Measurements from ENCODE around the gene NFAT5.
"Not testable (repeated sequence)": the region's sequence is repeated elsewhere in the genome, so short reads cannot be mapped to it uniquely, and the experiment has no call there.

NFAT5 gene

DNA sequence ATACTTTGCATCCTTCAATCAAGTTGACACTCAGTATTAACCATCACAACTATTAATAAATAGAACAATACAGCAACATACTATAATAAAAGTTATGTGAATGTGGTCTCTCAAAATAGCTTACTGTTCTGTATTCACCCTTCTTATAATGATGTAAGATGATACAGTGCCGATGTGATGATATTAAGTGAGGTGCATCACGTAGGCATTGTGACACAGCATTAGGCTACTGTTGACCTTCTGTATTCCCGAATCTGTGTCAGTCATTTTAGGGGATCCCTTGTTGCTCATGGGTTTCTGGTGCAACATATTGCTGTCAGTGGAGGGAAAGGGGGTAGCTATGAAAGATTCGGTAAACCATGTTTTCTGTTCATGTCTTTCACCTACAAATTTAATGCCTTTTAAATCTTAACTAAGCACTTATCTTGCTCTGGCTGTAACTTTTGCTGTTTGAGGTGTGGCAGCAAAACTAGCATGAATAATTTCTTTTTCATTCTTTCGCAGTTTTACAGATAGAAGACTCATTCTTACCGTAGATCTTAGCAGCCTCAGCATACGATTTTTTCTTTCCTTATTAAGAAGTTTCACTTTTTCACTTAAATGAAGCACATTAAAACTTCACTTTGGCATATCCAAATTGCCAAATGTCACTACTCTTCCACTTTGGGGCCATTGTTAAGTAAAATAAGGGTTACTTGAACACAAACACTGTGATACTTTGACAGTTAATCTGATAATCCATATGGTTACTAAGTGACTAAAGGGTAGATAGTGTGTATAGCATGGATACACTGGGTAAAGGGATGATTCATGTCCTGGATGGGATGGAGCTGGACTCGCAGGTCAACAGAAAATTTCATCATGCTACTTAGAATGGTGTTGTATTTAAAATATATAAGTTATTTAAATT, 29.6 kb downstream of the NFAT5 start:
- DNase-seq, result no peak

- DNase-seq, result no peak
Measured at GRCh38 chr16:69596801-69597200, 31.0 kb downstream of the NFAT5 start.

- DNase-seq, result no peak
Measured at GRCh38 chr16:69598045-69598444, 32.3 kb downstream of the NFAT5 start.

DNA sequence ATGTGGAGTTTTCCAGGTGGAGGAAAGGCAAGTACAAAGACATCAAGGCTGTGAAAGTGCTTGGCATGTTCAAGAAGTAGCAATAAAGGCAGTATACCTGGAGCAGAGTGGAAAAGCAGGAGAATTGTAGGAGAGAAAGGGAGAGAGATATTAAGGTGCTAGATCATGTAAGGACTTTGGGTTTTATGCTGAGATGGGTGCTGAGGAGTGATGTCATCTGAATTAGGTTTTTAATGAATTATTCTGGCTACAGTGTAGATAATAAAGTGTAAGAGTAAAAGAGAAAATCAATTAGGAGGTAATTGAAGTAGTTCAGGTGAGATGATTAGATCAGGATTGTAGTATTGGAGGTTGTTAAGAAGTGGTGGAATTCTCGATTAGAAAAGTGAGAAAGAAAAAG, 34.0 kb downstream of the NFAT5 start:
- no peak for DNase-seq

- no peak for DNase-seq
Measured at GRCh38 chr16:69600202-69600601, 34.4 kb downstream of the NFAT5 start.

DNA sequence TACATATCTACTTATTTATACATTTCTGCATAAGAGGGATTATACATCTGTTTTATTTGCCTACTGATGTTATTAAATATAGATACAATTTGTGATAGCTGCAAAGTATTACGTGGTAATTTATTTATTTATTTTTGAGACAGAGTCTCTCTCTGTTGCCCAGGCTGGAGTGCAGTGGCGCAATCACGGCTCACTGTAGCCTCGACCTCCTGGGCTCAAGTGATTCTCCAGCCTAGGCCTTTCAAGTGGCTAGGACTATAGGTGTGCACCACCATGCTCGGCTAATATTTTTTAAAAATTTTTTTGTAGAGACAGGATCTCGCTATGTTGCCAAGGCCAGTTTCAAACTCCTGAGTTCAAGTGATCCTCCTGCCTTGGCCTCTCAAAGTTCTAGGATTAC, 35.5 kb downstream of the NFAT5 start:
- no peak for DNase-seq

DNA sequence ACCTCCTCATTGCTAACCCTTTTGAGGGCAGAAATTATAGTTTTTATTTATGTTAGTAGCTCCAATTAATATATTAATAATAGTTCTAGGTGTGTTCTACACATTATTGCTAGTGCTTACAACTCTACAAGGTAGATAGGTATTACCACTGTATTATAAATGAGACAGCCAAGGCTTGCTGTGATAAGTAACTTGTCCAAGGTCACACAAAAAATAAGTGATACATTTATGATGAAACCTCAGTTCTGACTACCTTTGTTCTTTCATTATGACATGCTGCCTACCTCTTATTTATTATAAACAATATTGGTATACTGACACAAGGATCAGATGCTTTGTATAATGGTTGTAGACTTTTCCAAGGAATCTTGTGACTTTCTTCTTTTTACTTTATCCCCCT, 41.2 kb downstream of the NFAT5 start:
- DNase-seq, result no peak

- DNase-seq, result no peak
Measured at GRCh38 chr16:69607674-69608073, 41.9 kb downstream of the NFAT5 start.

- DNase-seq, result no peak
Measured at GRCh38 chr16:69610356-69610755, 44.6 kb downstream of the NFAT5 start.

DNA sequence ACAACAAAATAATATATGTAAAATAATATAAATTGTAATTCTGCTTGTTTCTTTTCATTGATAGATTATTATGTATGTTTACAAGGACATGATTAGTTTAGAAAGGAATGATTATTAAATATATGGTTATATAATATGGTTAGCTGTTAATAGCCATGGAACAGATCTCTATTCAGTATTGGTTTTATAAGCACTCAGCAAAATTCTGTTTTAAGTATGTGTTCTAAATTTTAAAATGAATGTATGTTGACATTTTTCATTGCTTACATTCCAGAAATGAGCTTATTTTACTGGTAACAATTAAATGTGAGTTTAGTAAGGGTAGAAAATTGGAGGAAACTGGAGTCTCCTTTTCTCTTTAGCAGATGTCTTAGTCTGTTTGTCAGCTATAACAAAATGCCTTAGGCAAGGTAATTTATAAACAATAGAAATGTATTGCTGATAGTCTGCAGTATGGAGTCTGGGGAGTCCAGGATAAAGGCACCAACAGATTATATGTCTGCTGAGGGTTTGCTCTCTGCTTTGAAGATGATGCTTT, 45.4 kb downstream of the NFAT5 start:
- no peak for DNase-seq

DNA sequence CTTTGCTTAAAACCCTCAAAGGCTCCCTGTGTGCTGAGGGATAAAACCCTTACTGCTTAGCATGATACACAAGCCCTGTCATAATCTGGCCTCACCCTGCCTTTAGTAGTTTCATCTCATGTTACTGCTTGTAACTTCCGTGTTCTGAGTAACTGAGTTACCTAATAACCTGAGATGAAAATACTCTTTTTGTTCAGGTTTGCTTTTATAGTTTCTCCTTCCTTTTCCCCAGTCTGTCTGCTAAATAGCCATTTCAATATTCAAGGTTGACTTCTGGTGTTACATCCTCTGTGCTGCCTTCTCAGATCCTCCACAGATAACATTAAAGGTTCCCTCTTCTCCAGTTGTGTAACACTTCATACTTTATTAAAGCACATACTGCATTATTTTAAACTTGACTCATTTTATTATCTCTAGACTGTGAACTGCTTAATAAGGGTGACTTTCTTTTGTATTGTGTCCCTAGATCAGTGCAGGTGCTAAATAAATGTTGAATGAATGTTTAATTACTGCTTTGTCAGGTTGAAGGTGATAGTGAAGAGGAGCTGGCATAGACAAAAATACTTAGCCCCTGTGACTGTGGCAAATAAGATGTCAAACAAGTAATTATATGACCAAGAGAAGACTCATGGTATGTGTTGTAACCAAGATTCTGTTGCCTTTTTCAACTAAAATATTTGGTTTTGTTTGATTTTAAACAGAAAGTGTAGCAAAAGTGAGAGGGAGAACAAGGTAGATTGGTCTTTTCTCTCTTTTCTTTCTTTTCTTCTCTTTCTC, 47.8 kb downstream of the NFAT5 start:
- no peak for DNase-seq

DNA sequence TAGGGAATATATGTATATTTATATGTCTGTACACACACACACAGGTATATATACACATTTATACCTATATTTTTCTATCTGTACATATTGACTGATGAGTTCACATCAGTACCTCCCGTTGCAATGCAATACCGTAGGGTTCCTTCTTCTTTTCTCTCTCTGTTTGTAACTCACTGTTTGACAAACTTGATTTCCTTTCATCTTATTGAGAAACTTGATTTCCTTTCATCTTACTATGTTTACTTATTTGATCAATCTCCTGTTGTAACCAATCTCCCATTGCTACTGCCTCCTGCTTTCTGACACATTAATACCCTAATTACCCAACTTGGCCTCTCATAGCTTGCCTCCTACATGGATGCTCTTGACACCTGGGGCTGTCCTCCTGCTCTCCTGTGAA, 49.8 kb downstream of the NFAT5 start:
- DNase-seq, result no peak

DNA sequence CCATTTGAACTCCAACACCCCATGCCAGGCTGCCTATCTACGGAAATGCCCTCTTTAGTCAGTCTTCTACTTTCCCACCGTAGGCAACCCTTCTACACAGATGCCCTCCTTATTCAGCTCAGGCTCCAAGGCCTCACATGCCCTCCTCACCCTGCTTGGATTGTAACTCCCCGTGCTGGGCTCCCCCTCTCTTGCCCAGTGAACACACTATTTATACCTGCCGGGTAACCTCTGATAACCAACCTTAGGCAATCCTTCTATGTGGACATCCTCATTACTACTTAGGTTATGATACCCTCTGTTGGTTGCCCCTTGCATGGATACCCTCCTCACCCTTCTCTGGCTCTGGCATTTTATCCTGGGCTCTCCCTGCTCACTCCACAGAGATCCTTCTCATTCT, 50.3 kb downstream of the NFAT5 start:
- no peak for DNase-seq

- no peak for DNase-seq
Measured at GRCh38 chr16:69618307-69618706, 52.5 kb downstream of the NFAT5 start.

DNA sequence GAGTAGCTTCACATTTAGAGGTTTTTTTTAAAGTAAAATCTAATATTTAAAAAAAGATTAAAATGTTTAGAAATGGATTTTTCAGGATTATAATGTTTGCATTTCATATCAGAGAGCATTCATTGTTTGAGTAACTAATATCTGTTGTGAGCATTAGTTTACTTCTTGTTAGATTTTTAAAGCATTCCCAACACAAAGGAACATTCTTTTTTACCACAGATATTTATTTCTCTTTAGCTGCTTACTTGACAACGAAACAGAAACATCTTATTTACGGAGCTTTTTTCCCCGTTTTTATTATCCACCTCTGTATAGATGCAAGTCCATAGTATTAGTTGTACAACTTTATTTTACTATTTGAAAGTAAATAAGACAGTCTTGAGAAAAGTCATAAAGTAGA, 53.0 kb downstream of the NFAT5 start:
- no peak for DNase-seq

DNA sequence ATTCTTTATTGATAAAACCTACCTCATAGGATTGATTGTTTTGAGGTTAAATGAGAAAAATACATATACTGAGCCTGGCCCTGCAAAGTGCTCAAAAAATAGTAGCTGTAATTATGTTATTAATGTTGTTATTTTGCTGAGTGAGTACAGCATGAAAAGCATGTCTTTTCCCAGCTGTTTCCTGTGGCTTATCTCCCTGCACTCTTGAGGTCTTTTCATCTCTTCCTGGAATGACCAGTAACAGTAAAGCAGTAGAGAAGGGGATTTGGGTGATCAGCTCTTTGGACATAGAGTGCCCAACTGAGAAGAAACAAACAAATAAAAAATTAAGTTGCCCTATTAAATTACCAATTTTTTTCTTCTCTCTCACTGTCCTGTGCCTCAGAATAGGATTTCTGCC, 53.7 kb downstream of the NFAT5 start:
- no peak for DNase-seq

GRCh38 chr16:69620573-69620972, 54.8 kb downstream of the NFAT5 start:
- no peak for DNase-seq

DNA sequence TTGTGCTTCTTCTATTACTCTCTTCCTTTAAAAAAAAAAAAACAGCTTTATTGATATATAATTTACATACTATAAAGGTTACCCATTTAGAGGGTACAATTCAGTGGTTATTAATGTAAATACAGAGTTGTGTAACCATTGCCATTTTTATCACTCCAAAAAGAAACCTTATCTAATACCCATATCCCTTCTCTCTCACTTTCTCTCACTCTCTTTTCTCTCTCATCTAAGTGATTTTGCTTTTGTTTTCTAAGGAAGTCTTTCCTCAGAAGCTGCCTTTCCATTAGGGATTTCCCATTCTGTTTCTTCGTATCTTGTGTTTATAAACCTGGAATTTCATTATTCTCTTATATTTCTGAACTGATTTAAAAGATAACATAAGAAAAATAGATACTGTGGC, 55.5 kb downstream of the NFAT5 start:
- no peak for DNase-seq

DNA sequence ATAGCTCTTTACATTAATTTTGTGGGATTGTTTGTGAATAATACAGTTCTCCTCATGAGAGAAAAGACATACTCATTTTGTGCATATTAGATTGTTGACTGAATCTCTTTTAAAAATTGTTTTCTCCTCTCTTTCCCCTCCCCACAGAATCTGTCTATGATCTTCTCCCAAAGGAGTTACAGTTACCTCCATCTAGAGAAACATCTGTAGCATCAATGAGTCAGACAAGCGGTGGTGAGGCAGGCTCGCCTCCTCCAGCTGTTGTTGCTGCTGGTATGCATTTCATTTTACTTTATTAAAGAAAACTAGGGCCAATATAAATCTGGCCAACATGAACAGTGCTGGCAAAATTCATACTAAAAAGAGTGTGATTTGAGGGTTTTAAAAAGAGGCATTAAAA, 60.5 kb downstream of the NFAT5 start:
- no peak for DNase-seq

GRCh38 chr16:69632828-69633227, 67.1 kb downstream of the NFAT5 start:
- no peak for DNase-seq

GRCh38 chr16:69633375-69633774, 67.6 kb downstream of the NFAT5 start:
- DNase-seq, result no peak

- DNase-seq, result not testable (repeated sequence)
Measured at GRCh38 chr16:69636563-69637146, 70.9 kb downstream of the NFAT5 start.

DNA sequence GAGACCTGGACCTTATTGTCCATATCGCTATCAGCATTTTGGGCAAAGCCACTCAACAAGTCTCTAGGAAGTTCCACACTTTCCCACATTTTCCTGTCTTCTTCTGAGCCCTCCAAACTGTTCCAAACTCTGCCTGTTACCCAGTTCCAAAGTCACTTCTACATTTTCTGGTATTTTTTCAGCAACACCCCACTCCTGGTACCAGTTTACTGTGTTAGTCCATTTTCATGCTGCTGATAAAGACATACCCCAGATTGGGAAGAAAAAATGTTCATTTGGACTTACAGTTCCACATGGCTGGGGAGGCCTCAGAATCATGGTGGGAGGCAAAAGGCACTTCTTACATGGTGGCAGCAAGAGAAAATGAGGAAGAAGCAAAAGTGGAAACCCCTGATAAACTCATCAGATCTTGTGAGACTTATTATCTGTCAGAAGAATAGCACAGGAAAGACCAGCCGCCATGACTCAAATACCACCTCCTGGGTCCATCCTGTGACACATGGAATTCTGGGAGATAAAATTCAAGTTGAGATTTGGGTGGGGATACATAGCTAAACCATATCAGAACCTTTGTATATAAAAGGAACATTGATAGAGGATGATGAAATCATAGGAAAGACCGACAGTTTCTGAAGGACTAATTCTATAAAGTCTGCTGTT, 71.6 kb downstream of the NFAT5 start:
- DNase-seq, result not testable (repeated sequence)

All from stimulated activated CD4-positive, alpha-beta T cell treated with anti-CD3 and anti-CD28 coated beads, Interleukin-12 subunit alpha, Interleukin-12 subunit beta, amount 100 ng/mL, for 4 hours (primary cell).